H1 (cell line): ENCODE results near the gene RAD54L. TPM values are rescaled to one million over a fixed set of nuclear protein-coding genes. Genes with fewer than 3 reads are reported as not detected.

ENCODE experiments used
- MAFK ChIP-seq: IDR thresholded peaks from 2 replicates; pipeline ENCODE4 v1.6.1; 2012; ENCODE audit warnings: low read depth, mild to moderate bottlenecking, improper control_type of control experiment, low read length
- polyA plus RNA-seq, 7 experiments: library from polyadenylated mRNA; depleted of rRNA in 3 of 7; stranded (reverse) in 5 of 7; unstranded in 2 of 7; fragments of >200 nt in 5 of 7; fragments of 200-250 nt in 2 of 7; gene quantifications; 1 replicate in 5 of 7; 2 replicates in 1 of 7; 4 replicates in 1 of 7; pipeline versions ENCODE4 v1.2.1 to v1.2.3, GENCODE V29; 2011 to 2013; ENCODE audit warnings: missing spikeins in 2 of 7, mixed read lengths in 2 of 7
- total RNA-seq: library from RNA; stranded (reverse); fragmentation: NEBNext Ultra II Directional; extraction: Animal tissue kit (Norgen Biotek cat#: 25700); gene quantifications from 2 replicates; pipeline ENCODE4 v1.2.1, GENCODE V29; 2021

RAD54L gene
- total and polyA plus RNA-seq, 2 of the 8 experiments (the other 6 are each of a cell fraction or from before 2014, with no cell fraction given): 43.5 to 50.3 TPM

DNA sequence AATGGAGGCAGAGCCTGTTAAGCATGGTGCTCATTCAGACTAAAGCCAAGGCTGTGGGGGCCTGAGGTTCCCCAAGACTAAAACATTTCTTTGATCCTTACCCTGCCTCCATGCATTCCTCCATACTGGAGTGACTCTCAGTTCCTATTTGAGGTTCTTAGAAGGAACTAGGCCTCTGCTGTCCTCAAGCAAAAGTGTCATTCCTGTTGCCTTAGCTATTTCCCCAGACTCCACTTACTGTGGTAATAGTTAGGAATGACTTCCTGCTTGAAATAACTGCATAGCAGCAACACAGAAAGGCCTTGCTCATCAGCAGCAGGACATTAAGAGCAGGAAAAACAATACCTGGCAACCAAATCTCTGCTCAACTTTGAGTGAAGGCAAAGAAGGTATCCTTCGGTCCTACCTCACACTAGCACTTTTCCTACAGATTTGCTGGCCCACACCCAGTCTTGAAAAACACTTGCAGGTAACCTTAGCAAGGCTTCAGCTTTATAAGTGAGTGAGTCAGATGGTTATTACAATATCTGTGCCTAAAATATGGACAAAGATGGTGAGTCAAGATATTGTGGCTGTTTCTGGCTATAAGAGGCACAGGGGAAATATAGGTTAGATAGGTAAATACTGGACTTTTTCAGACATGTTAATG lies 41.0 kb downstream of the RAD54L start (continued):
- TF ChIP-seq MAFK: no peak
- TF ChIP-seq, all 59 proteins: peak for 0
